ENCODE results near the gene CLOCK.

GRCh38 chr4:55458164-55458563, 88.5 kb downstream of the CLOCK start:
- TF ChIP-seq POLR2A (IDR thresholded peaks at IDR 0.05; ENCODE audit: low read length) (no peak), KDM1A (IDR thresholded peaks at IDR 0.05; ENCODE audit: low read depth) (no peak), CTCF (IDR thresholded peaks at IDR 0.05) (no peak), RNF2 (IDR thresholded peaks at IDR 0.05; ENCODE audit: borderline replicate concordance, low read depth) (no peak), EHF (CRISPR knock-in tag; IDR thresholded peaks at IDR 0.05) (no peak), ELK1 (IDR thresholded peaks at IDR 0.05; ENCODE audit: low read depth, low read length) (no peak), POLR2AphosphoS2 (conservative IDR thresholded peaks at IDR 0.05; ENCODE audit: low read length) (no peak), CBX8 (IDR thresholded peaks at IDR 0.05) (no peak), MAX (IDR thresholded peaks at IDR 0.05) (no peak), E2F6 (IDR thresholded peaks at IDR 0.05; ENCODE audit: borderline replicate concordance, low read depth) (no peak), KDM5A (IDR thresholded peaks at IDR 0.05) (no peak), PHF8 (IDR thresholded peaks at IDR 0.05; ENCODE audit: borderline replicate concordance, low read depth) (no peak), JUNB (IDR thresholded peaks at IDR 0.05) (no peak)
